Raji (cell line): ENCODE results near the gene GOLGA6D.
A peak's percentile ranks its signal among the peaks of the same experiment; 100 is the strongest.

Source experiments
- POLR2A ChIP-seq: IDR thresholded peaks from 2 replicates; pipeline ENCODE4 v1.6.1; 2011; ENCODE audit warnings: low read depth, low read length, control low read depth; ENCODE audit not compliant: insufficient read depth

GOLGA6D gene

GRCh38 chr15:75313116-75313845 is 30.6 kb downstream of the GOLGA6D start:
- TF ChIP-seq POLR2A: no peak

- no peak for TF ChIP-seq POLR2A
Observed at GRCh38 chr15:75314552-75315290, 32.1 kb downstream of the GOLGA6D start.

GRCh38 chr15:75321711-75322110 is 39.1 kb downstream of the GOLGA6D start:
- no peak for TF ChIP-seq POLR2A

GRCh38 chr15:75325922-75326321 is 43.3 kb downstream of the GOLGA6D start:
- no peak for TF ChIP-seq POLR2A

- TF ChIP-seq POLR2A: no peak
Observed at GRCh38 chr15:75327005-75327404, 44.4 kb downstream of the GOLGA6D start.

- no peak for TF ChIP-seq POLR2A
Observed at GRCh38 chr15:75327491-75327890, 44.9 kb downstream of the GOLGA6D start.

- TF ChIP-seq POLR2A: no peak
Observed at GRCh38 chr15:75328493-75329314, 46.1 kb downstream of the GOLGA6D start.

- no peak for TF ChIP-seq POLR2A
Observed at GRCh38 chr15:75329571-75329970, 46.9 kb downstream of the GOLGA6D start.

GRCh38 chr15:75335313-75335704 is 52.7 kb downstream of the GOLGA6D start:
- no peak for TF ChIP-seq POLR2A

GRCh38 chr15:75335705-75336355 is 53.2 kb downstream of the GOLGA6D start, which contains the start of gene COMMD4:
COMMD4 (plus strand) TSS chr15:75336063; CDS start chr15:75336090, 27 bp downstream.
- peak; percentile 76 for TF ChIP-seq POLR2A

- no peak for TF ChIP-seq POLR2A
Observed at GRCh38 chr15:75338661-75339240, 56.1 kb downstream of the GOLGA6D start.

- no peak for TF ChIP-seq POLR2A
Observed at GRCh38 chr15:75339531-75340240, 57.1 kb downstream of the GOLGA6D start.

GRCh38 chr15:75342221-75342620 is 59.6 kb downstream of the GOLGA6D start:
- TF ChIP-seq POLR2A: no peak
